DLD1 (cell line): ENCODE results near the gene CHPF.

ENCODE experiments used
- in situ Hi-C: cut with HindIII; loops from 2 replicates; pipeline ENCODE4 v1.10.0; 2017; ENCODE audit warnings: low sequenced_read_pairs

The CHPF gene

GRCh38 chr2:219498280-219499057 lies 45.1 kb downstream of the CHPF start, which contains the start of gene GMPPA:
Gene GMPPA, plus strand, starts transcription at chr2:219498891. Its CDS starts 1,085 bp downstream, at chr2:219499976.
- in situ Hi-C loops, result no loop called here

GRCh38 chr2:219497495-219498279 lies 45.9 kb downstream of the CHPF start:
- in situ Hi-C loops, result no loop called here

- in situ Hi-C loops, result no loop called here
Observed at GRCh38 chr2:219496825-219497494, 46.6 kb downstream of the CHPF start.

GRCh38 chr2:219496247-219496824 lies 47.3 kb downstream of the CHPF start:
- in situ Hi-C loops, result no loop called here

GRCh38 chr2:219495531-219496122 lies 48.0 kb downstream of the CHPF start:
- in situ Hi-C loops, result no loop called here

GRCh38 chr2:219494952-219495530 lies 48.6 kb downstream of the CHPF start:
- in situ Hi-C loops, result no loop called here

- in situ Hi-C loops, result no loop called here
Observed at GRCh38 chr2:219493086-219493485, 50.5 kb downstream of the CHPF start.

GRCh38 chr2:219492575-219492974 lies 51.0 kb downstream of the CHPF start:
- in situ Hi-C loops, result no loop called here

- in situ Hi-C loops, result no loop called here
Observed at GRCh38 chr2:219491278-219491963, 52.2 kb downstream of the CHPF start.

GRCh38 chr2:219490600-219491130 lies 52.9 kb downstream of the CHPF start:
- in situ Hi-C loops, result no loop called here

GRCh38 chr2:219490186-219490585 lies 53.4 kb downstream of the CHPF start:
- in situ Hi-C loops, result no loop called here

GRCh38 chr2:219489315-219489714 lies 54.3 kb downstream of the CHPF start:
- in situ Hi-C loops, result no loop called here
